GM12892 (cell line): ENCODE data around the gene COL5A1.
"Not testable (repeated sequence)": the region's sequence is repeated elsewhere in the genome, so short reads cannot be mapped to it uniquely, and the experiment has no call there.

ENCODE experiments used
- DNase-seq: peaks from one replicate; pipeline ENCODE4 v3.0.0; 2011; ENCODE audit not compliant: insufficient read length
- FAIRE-seq: peaks from 2 replicates; lab custom pipeline; 2011; peaks lifted over from hg19 to GRCh38; lab: Jason Lieb, UNC
- POLR2A ChIP-seq: IDR thresholded peaks from 2 replicates; pipeline ENCODE4 v1.6.1; 2011; ENCODE audit warnings: low read depth, low read length, control low read depth
- POLR2AphosphoS5 ChIP-seq: IDR thresholded peaks from 2 replicates; pipeline ENCODE4 v1.6.1; 2011; ENCODE audit warnings: low read depth, low read length, control low read depth
- TAF1 ChIP-seq: IDR thresholded peaks from 2 replicates; pipeline ENCODE4 v1.6.1; 2011; ENCODE audit warnings: low read depth, mild to moderate bottlenecking, control low read depth, low read length, borderline replicate concordance

COL5A1 gene

DNA sequence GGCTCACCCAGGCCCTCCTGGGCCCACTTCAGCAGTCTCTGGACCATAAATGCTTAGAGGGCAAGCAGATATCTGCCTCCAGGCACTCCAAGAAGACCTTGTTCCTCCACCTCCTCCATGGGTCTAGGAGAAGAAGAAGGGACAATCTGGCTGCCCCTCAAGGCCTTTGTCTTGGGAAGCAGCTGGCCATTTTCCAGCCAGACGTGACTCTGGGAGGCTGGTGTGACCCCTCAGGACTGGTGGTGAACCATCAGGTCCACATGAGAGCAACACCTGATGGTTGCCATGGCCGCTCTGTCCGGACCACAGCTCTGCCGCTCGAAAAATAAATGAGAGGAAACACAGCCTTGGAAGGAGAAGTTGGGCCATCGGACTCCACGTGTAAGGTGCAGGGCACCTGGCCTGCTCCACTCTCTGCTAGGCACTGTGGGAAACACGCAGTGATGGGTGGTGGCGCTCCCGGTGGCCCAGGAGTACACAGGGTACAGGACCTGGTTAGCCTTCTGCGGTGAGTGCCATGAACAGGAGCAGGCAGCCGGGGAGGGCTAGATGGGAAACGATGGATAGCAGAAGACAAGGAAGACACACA, 3.0 kb upstream of the COL5A1 start:
- no peak for TF ChIP-seq POLR2A
- TF ChIP-seq TAF1: no peak
- no peak for TF ChIP-seq POLR2AphosphoS5
- FAIRE-seq: no peak
- DNase-seq: no peak

- TF ChIP-seq TAF1 (no peak), POLR2AphosphoS5 (no peak), POLR2A (no peak)
- FAIRE-seq (no peak), DNase-seq (no peak)
Measured at GRCh38 chr9:134639994-134640393, 1.6 kb upstream of the COL5A1 start.

DNA sequence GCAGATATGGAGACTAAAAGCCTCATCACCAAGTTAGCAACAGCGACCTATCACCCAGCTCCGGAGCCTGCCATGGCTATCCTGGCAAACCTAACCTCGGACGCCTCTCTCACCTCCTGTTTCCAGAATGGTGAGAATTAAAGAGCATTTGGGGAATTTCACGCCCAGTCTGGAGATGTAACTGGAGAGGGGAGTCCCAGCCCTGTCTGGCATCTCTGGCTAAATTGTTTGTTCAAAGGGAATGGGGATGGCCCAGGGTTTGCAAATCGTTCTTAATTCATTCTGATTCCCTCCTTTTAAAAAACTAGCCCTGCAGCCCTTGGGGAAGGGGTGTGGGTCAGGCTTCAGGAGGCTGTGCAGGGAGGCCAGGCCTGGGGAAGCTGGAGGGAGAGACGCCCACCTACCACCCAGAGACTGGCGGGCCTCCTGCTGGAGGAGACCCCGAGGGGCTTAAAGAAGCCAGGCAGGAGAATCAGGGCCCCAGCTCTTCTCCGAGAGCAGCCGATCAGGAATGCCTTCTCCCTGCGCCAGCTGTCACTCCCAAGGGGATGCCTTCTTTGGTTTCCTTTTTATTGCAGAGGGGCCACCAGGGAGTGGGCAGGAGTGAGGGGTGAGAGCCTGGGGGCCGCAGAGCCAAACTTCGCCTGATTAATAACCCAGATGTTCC, 964 bp upstream of the COL5A1 start:
- FAIRE-seq: no peak
- TF ChIP-seq POLR2A (no peak), TAF1 (no peak), POLR2AphosphoS5 (no peak)
- DNase-seq: no peak

DNA sequence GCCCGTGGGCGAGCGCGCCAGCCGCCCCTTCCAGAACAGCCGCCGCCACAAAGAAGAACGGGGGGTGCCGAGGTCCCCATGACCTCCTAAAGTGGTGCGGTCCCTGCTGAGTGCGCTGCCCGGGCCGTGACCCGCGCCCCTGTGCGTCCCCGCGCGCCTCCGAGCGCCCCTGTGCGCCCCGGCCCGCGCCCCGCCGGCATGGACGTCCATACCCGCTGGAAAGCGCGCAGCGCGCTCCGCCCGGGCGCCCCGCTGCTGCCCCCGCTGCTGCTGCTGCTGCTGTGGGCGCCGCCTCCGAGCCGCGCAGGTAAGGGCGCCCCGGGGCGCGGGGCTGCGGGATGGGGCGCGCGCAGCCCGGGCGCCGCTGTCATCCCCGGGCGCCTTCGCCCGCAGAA, 384 bp downstream of the COL5A1 start:
- DNase-seq (no peak), FAIRE-seq (no peak)
- no peak for TF ChIP-seq TAF1
- no peak for TF ChIP-seq POLR2AphosphoS5
- TF ChIP-seq POLR2A: no peak

- FAIRE-seq (no peak), DNase-seq (no peak)
- no peak for TF ChIP-seq POLR2A
- no peak for TF ChIP-seq POLR2AphosphoS5
- no peak for TF ChIP-seq TAF1
Measured at GRCh38 chr9:134642385-134643181, 980 bp downstream of the COL5A1 start.

- no peak for DNase-seq
- TF ChIP-seq TAF1: no peak
- TF ChIP-seq POLR2A: no peak
- TF ChIP-seq POLR2AphosphoS5: no peak
- FAIRE-seq: no peak
Measured at GRCh38 chr9:134643222-134643671, 1.6 kb downstream of the COL5A1 start.

- not testable (repeated sequence) for FAIRE-seq, DNase-seq
Measured at GRCh38 chr9:134644401-134644724, 2.8 kb downstream of the COL5A1 start.

DNA sequence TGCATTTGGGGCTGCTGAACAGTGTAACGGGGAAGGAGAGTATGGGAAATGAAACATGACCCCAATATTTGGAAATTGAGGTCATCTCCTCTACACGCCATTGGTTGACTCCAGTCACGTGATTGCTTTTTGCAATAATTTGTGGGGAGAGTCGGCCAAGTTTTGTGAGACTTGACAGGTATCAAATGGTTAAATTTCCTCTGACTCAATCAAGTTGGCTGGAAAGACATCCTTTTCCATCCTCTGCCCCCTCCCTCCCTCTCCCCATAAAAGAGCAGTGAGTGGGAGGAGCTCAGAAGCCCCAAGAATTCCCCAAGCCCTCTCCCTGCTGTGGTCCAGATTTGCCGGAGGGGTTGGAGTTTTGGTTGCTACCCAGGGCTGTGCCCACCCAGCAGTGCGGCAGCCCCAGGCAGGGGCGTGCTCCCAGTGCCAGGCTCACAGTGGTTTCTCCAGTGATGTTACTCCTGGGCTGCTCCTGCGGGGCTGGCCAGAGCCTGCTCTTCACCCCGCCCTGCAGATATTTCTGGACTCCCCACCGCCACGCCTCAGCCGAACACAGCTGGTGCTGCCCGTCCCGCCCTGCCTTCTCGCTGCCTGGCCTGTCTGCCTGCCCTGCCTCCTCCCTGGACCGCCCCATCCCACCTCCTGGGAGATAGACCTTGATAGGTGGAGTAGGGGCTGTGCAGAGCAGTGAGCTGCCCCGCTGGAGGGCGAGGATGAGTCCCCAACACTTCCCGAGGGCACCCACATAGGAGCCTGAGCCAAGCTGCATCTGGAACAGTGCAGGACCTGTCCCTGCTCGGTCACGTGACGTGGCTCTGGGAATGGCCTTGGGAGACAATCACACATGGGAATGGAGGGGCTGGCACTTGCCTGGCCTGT, 3.4 kb downstream of the COL5A1 start:
- FAIRE-seq (no peak), DNase-seq (no peak)
- TF ChIP-seq TAF1 (no peak), POLR2A (no peak), POLR2AphosphoS5 (no peak)

DNA sequence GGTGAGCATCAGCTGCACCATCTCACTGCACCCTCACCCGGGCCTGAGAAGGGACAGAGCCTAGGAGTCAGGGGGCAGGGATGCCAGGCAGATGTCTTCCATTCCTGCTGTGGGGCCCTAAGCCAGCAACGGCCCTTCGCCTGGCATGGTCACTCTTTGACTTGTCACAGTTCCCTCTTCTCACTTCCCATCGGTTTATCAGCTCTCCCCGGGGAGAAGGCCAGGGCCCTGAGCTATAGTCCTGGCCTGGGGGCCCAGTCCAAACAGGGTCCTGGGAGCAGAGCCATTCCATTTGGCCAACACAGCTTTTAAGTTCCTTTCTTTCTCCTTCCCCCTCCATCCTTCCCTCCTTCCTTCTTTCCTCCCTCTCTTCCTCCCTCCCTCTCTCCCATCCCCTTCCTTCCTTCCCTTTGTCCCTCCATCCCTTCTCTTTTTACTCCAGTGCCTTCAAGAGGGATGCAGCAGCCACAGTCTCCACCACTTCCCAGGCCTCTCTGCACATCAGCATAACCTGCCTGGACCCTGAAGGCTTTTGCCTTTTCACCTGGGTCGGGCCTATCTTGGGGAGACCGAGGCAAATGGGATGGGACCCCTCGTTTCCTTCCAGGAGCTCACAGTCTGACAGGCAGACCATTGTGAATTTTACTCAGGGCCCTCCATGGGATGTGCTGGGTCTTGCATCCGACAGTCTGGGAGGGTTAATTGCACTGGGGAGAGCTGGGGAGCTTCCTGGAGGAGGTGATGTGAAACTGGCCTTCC, 4.2 kb downstream of the COL5A1 start:
- no peak for DNase-seq
- FAIRE-seq: no peak

GRCh38 chr9:134647359-134648080, 5.9 kb downstream of the COL5A1 start:
- FAIRE-seq (no peak), DNase-seq (no peak)
- TF ChIP-seq TAF1 (no peak), POLR2A (no peak), POLR2AphosphoS5 (no peak)

More for the DNA sequence above, 4.2 kb downstream of the COL5A1 start:
- TF ChIP-seq POLR2A: no peak
